IPS-18c (cell line): ENCODE data around the gene ANKS4B.

Experiments
- H3K4me3 ChIP-seq: 2 replicates; pipeline ENCODE4 v1.7.0; 2013; ENCODE audit warnings: low read depth, mild to moderate bottlenecking, low read length, moderate library complexity; ENCODE audit not compliant: insufficient read depth
- H3K9me3 ChIP-seq: one replicate; pipeline ENCODE4 v1.6.1; 2013; ENCODE audit warnings: mild to moderate bottlenecking, low read length, moderate library complexity; ENCODE audit not compliant: control insufficient read depth, insufficient read depth

ANKS4B gene

GRCh38 chr16:21208446-21209230 lies 24.9 kb upstream of the ANKS4B start:
- no peaks in the 10 kb centered on the region for H3K9me3 ChIP-seq
- H3K4me3 ChIP-seq, result no peak overlapping the region

- Histone ChIP-seq H3K4me3 (no peak within 1 kb of the TSS), H3K9me3 (no peaks in the 10 kb centered on the region)
Observed at GRCh38 chr16:21211486-21211885, 22.0 kb upstream of the ANKS4B start, which contains the start of gene ZP2. TSS of gene ZP2 (minus strand) at chr16:21211574. CDS start at chr16:21211547, 27 bp downstream.

GRCh38 chr16:21214086-21214485 lies 19.4 kb upstream of the ANKS4B start:
- Histone ChIP-seq H3K9me3 (no peaks in the 10 kb centered on the region), H3K4me3 (no peak overlapping the region)

GRCh38 chr16:21217121-21217520 lies 16.4 kb upstream of the ANKS4B start:
- Histone ChIP-seq H3K4me3 (no peak overlapping the region), H3K9me3 (no peaks in the 10 kb centered on the region)

DNA sequence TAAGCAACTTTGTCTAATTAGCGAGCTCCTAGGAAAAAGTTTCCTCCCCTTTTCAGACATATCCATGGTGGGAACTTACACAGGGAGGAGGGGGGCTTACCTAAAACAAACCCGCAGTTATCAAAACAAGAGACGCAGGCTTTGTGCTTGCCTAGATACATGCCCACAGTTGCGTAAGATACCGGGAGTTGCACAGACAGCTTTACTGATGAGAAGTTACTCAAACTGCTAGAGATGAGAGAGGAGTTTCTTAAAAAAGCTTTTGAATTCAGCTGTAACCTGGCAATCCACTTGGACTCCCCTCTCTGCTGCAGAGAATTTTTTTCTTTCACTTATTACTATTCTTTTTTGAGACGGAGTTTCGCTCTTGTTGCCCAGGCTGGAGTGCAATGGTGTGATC lies 15.3 kb upstream of the ANKS4B start:
- no peaks in the 10 kb centered on the region for H3K9me3 ChIP-seq
- H3K4me3 ChIP-seq, result no peak overlapping the region

DNA sequence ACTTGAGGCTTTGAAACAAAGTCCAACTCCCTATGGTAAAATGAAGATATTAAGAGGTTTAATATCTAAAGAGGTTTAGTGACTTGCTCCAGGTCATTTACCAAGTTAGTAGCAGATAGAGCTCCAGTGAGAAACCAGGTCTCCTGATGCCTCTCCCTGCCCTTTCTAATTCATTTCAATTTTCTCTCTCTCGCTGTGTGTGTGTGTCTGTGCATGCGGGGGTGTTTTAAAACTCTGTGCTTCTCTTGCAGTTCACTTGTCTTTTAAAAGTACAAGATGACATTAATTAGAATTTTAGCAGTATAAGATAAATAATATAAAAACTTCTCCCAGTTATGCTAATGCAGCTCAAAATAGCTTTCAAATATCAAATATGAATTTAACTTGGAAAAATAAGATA lies 13.9 kb upstream of the ANKS4B start:
- H3K9me3 ChIP-seq, result no peaks in the 10 kb centered on the region
- no peak overlapping the region for H3K4me3 ChIP-seq

GRCh38 chr16:21222495-21223337 lies 10.8 kb upstream of the ANKS4B start:
- no peak overlapping the region; the same call in 1 of the 2 replicates for H3K4me3 ChIP-seq
- H3K9me3 ChIP-seq, result no peaks in the 10 kb centered on the region

- Histone ChIP-seq H3K4me3 (no peak overlapping the region), H3K9me3 (no peaks in the 10 kb centered on the region)
Observed at GRCh38 chr16:21223787-21224186, 9.7 kb upstream of the ANKS4B start.

DNA sequence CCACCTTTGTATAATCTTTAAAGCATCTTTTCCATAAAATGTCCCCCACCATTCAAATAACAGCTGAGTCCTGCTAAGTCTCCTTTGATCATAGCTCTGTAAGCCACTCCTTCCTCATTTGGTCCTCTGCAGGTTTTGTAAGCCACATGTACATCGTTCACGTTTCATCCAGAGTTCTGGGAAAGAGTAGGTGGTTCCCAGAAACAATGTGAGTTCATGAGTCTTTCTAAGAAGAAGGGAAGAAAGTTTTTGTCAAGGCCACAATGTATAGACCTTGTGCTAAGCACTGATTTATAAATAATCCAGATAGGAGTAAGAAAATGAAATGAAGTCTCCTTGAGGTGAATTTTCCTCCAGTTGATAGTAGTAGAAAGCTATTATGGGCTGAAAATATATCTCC lies 8.7 kb upstream of the ANKS4B start:
- no peak overlapping the region for H3K4me3 ChIP-seq
- H3K9me3 ChIP-seq, result no peaks in the 10 kb centered on the region

- Histone ChIP-seq H3K4me3 (no peak overlapping the region), H3K9me3 (no peaks in the 10 kb centered on the region)
Observed at GRCh38 chr16:21226749-21227148, 6.8 kb upstream of the ANKS4B start.

GRCh38 chr16:21227866-21228265 lies 5.6 kb upstream of the ANKS4B start:
- no peak overlapping the region for H3K4me3 ChIP-seq
- no peaks in the 10 kb centered on the region for H3K9me3 ChIP-seq

- Histone ChIP-seq H3K9me3 (no peaks in the 10 kb centered on the region), H3K4me3 (no peak overlapping the region)
Observed at GRCh38 chr16:21228361-21228872, 5.1 kb upstream of the ANKS4B start.

DNA sequence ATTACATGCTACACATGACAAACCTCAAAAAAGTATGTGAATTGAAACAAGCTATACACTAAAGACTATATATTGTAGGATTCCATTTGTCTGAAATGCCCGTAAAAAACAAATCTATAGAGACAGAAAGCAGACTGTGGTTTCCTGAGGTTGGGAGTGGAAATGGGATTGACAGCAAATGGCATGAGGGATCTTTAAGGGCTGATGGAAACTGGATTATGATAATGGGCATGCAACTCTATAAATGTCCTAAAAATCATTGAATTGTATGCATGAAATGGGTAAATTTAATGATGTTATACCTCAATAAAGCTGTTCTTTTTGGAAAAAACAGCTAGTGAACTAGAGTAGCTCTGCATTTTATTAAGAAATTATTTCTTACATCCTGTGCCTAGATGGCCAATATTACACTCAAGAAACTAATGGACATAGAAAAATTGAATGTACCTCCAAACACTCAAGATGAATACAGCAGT lies 416 bp upstream of the ANKS4B start:
- Histone ChIP-seq H3K4me3 (no peak overlapping the region), H3K9me3 (no peaks in the 10 kb centered on the region)

- H3K4me3 ChIP-seq, result no peak overlapping the region
Observed at GRCh38 chr16:21235199-21235585, 1.7 kb downstream of the ANKS4B start.

GRCh38 chr16:21236831-21237230 lies 3.3 kb downstream of the ANKS4B start:
- H3K4me3 ChIP-seq, result no peak overlapping the region
- no peaks in the 10 kb centered on the region for H3K9me3 ChIP-seq

More at GRCh38 chr16:21235199-21235585, 1.7 kb downstream of the ANKS4B start:
- no peaks in the 10 kb centered on the region for H3K9me3 ChIP-seq

DNA sequence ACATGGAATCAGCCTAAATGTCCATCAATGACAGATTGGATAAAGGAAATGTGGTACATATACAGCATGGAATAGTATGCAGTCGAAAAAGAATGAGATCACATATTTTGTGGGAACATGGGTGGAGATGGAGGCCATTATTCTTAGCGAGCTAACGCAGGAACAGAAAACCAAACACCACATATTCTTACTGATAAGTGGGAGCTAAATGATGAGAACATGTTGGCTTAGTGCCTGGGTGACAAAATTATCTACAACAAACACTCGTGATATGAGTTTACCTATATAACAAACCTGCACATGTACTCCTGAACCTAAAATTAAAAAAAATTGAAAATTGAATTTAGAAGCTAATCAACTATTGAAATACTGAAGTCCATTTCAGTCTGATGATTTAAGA lies 6.1 kb downstream of the ANKS4B start:
- H3K4me3 ChIP-seq, result no peak overlapping the region
- H3K9me3 ChIP-seq, result no peaks in the 10 kb centered on the region

GRCh38 chr16:21242756-21243155 lies 9.3 kb downstream of the ANKS4B start:
- Histone ChIP-seq H3K9me3 (no peaks in the 10 kb centered on the region), H3K4me3 (no peak overlapping the region)
